Left lung (tissue), 10 donors: Measurements from ENCODE around the gene RPS10. TPM values are rescaled to one million over a fixed set of nuclear protein-coding genes. Genes with fewer than 3 reads are reported as not detected.
"Not testable (repeated sequence)": the region's sequence is repeated elsewhere in the genome, so short reads cannot be mapped to it uniquely, and the experiment has no call there.

Source experiments
- ATAC-seq: fragments of 200-7000 bp; cut with Tn5 transposase; one replicate; pipeline ENCODE4 v1.9.1; 2020; ENCODE audit warnings: moderate library complexity
- DNase-seq, 4 donors: peaks; one replicate each; pipeline ENCODE4 v3.0.0-alpha.2; 2013 to 2020
- H3K27ac ChIP-seq, 2 donors: fragments of 200-600 bp; sonication (generic) in 1 of 2; one replicate each; pipeline versions ENCODE4 v1.5.0 to v1.8.0; 2020 to 2021
- H3K27me3 ChIP-seq, 2 donors: fragments of 200-600 bp; sonication (generic) in 1 of 2; one replicate each; pipeline versions ENCODE4 v1.5.0 to v1.8.0; 2020 to 2021
- H3K36me3 ChIP-seq, 2 donors: fragments of 200-600 bp; sonication (generic) in 1 of 2; one replicate each; pipeline versions ENCODE4 v1.5.0 to v1.8.0; 2020 to 2021
- H3K4me1 ChIP-seq, 2 donors: fragments of 200-600 bp; one replicate each; pipeline ENCODE4 v1.8.0; 2021
- H3K4me3 ChIP-seq, 2 donors: fragments of 200-600 bp; sonication (generic) in 1 of 2; one replicate each; pipeline versions ENCODE4 v1.5.0 to v1.8.0; 2020 to 2021; ENCODE audit warnings: mild to moderate bottlenecking in 1 of 2
- H3K9me3 ChIP-seq, 2 donors: fragments of 200-600 bp; sonication (generic) in 1 of 2; one replicate each; pipeline versions ENCODE4 v1.5.0 to v1.8.0; 2020 to 2021
- intact Hi-C, 2 donors: fragments of 100-400 bp; cut with DNase I; formaldehyde crosslinking; loops; one replicate each; pipeline versions ENCODE4 v1.11.2 to v1.14.2; 2022
- polyA plus RNA-seq, 6 donors: library from polyadenylated mRNA; unstranded; fragments of 120-200 nt; gene quantifications; one replicate each; pipeline ENCODE4 v1.2.1, GENCODE V29; 2013; ENCODE audit not compliant: insufficient read length in 6 of 6
- total RNA-seq, 2 donors: library from RNA; stranded (reverse); fragmentation: NEBNext Ultra II Directional; extraction: Animal tissue kit (Norgen Biotek cat#: 25700); gene quantifications; one replicate each; pipeline ENCODE4 v1.2.1, GENCODE V29; 2021
- TF ChIP-seq, protein P1 (sequence below), 2 donors: fragments of 200-600 bp; sonication (generic) in 1 of 2; IDR thresholded peaks; one replicate each; pipeline versions ENCODE4 v1.5.0 to v1.8.0; 2021; ENCODE audit warnings: antibody characterized with exemption in 2 of 2
- donor health status: DM: no; HTN: yes; CAD: no.
- donor health status: DM: no; HTN: no; CAD: no.

The RPS10 gene
- total and polyA plus RNA-seq, 8 donors = 1,031 to 1,686 (median 1,594) TPM

DNA sequence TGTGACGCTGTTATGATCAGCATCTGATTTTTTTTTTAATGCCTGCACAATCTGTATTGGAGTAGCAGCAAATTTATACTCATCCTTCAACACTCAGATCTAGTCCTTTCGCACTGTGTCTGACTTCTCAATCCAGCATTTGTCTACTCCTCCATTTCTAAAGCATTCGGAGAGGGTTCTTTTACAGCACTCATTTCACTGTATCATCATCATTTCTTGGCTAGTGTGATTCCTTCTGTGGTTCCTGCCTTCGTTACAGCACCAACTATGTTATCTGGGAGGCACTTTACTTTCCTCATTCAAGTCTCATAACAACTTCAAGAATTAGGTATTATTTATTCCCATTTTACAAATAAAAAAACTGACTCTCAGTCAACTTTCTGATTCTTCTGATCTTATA lies 51.4 kb downstream of the RPS10 start:
- Histone ChIP-seq H3K27me3 (no peaks in the 10 kb centered on the region), H3K9me3 (no peaks in the 10 kb centered on the region), H3K27ac (peak overlapping the region; percentile 14 to 76), H3K36me3 (no peaks in the 10 kb centered on the region), H3K4me1 (peaks cover 5 to 67% of the 10 kb centered on the region in 2 donors), H3K4me3 (no peak overlapping the region)
- no peak for DNase-seq
- TF ChIP-seq, protein P1, sequence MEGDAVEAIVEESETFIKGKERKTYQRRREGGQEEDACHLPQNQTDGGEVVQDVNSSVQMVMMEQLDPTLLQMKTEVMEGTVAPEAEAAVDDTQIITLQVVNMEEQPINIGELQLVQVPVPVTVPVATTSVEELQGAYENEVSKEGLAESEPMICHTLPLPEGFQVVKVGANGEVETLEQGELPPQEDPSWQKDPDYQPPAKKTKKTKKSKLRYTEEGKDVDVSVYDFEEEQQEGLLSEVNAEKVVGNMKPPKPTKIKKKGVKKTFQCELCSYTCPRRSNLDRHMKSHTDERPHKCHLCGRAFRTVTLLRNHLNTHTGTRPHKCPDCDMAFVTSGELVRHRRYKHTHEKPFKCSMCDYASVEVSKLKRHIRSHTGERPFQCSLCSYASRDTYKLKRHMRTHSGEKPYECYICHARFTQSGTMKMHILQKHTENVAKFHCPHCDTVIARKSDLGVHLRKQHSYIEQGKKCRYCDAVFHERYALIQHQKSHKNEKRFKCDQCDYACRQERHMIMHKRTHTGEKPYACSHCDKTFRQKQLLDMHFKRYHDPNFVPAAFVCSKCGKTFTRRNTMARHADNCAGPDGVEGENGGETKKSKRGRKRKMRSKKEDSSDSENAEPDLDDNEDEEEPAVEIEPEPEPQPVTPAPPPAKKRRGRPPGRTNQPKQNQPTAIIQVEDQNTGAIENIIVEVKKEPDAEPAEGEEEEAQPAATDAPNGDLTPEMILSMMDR (IDR thresholded peaks at IDR 0.05) = no peak
- peak; percentile 34 for ATAC-seq
- intact Hi-C loops = no loop called here

DNA sequence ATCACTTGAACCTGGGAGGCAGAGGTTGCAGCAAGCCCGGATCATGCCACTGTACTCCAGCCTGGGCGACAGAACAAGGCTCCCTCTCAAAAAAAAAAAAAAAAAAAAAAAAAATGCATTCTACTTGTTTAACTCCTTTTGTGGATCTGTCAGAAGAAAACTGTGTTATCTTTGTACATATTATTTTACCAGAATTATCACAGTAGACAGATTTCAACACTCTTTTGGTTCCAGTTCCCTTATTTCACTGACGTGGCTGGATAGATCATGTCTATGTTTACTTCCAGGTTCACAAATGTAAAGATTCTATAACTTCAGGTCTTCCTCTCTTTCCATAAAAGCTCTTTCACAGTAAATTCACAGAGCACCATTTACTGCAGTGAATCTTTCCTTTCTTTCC lies 51.8 kb downstream of the RPS10 start:
- no peak overlapping the region for H3K4me3 ChIP-seq
- H3K27ac ChIP-seq = peak overlapping the region; percentile 14 to 76

DNA sequence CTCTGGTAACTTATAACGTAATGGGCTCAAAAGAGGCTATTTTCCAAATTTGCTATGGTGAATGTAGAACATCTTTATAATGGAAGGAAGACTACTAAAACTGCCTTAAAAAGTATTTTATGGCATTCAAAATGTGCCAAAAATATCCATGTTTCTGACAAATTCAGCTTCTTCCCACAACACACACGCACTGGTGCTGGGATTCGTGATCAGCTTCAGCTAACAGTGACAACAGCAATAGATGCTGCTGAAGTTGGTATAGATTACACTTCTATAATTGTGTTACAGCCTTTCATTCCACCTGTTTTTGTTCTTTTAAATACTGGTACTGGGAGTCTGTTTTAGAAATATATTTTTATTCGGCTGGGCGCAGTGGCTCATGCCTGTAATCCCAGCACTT lies 52.4 kb downstream of the RPS10 start:
- Histone ChIP-seq H3K4me1 (peaks cover 5 to 65% of the 10 kb centered on the region in 2 donors), H3K27ac (peak overlapping the region in 1 of 2 donors; percentile 76), H3K4me3 (no peak overlapping the region), H3K27me3 (no peaks in the 10 kb centered on the region), H3K36me3 (no peaks in the 10 kb centered on the region), H3K9me3 (no peaks in the 10 kb centered on the region)
- ATAC-seq (no peak), DNase-seq (no peak)
- intact Hi-C loops = no loop called here
- TF ChIP-seq, protein P1 (IDR thresholded peaks at IDR 0.05) = no peak

More for the DNA sequence above, 51.8 kb downstream of the RPS10 start:
- intact Hi-C loops = no loop called here
- DNase-seq (no peak), ATAC-seq (peak; percentile 23)
- Histone ChIP-seq H3K36me3 (no peaks in the 10 kb centered on the region), H3K9me3 (no peaks in the 10 kb centered on the region), H3K27me3 (no peaks in the 10 kb centered on the region), H3K4me1 (peaks cover 5 to 67% of the 10 kb centered on the region in 2 donors)
- TF ChIP-seq, protein P1 (IDR thresholded peaks at IDR 0.05) = no peak

DNA sequence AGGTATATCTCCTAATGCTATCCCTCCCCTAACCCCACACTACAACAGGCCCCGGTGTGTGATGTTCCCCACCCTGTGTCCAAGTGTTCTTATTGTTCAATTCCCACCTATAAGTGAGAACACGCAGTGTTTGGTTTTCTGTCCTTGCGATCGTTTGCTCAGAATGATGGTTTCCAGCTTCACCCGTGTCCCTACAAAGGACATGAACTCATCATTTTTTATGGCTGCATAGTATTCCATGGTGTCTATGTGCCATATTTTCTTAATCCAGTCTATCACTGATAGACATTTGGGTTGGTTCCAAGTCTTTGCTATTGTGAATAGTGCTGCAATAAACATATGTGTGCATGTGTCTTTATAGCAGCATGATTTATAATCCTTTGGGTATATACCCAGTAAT lies 54.0 kb downstream of the RPS10 start:
- intact Hi-C loops, H3K27me3 ChIP-seq, DNase-seq, H3K36me3 ChIP-seq, H3K4me3 ChIP-seq, H3K9me3 ChIP-seq, ATAC-seq, H3K27ac ChIP-seq: not testable (repeated sequence)
- H3K4me1 ChIP-seq = peaks cover 5 to 65% of the 10 kb centered on the region in 2 donors

DNA sequence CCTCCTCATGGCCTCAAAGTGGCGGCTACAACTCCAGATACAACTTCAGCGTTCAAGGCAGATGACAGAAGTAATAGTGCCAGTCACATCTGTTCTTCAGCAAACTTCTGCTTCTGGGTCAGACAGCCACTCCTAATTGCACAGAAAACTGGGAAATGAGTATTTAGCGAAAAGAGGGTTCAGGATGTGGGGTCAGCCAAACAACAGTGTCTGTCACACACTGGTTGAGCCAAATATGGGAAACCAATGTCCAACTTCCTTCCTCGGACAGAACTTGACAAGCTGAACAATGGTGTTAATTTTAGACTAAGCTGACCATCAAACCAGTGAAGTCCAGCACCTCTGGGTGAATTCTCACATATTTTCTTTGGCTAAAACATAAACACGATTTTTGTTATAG lies 55.5 kb downstream of the RPS10 start:
- TF ChIP-seq, protein P1 (IDR thresholded peaks at IDR 0.05) = no peak
- H3K4me3 ChIP-seq = no peak overlapping the region
- H3K4me1 ChIP-seq = peaks cover 5 to 72% of the 10 kb centered on the region in 2 donors
- no peaks in the 10 kb centered on the region for H3K27me3 ChIP-seq
- no peaks in the 10 kb centered on the region for H3K9me3 ChIP-seq
- DNase-seq (no peak), ATAC-seq (peak; percentile 75)
- intact Hi-C loops = no loop called here
- peak overlapping the region in 1 of 2 donors; percentile 75 for H3K27ac ChIP-seq
- no peaks in the 10 kb centered on the region for H3K36me3 ChIP-seq

DNA sequence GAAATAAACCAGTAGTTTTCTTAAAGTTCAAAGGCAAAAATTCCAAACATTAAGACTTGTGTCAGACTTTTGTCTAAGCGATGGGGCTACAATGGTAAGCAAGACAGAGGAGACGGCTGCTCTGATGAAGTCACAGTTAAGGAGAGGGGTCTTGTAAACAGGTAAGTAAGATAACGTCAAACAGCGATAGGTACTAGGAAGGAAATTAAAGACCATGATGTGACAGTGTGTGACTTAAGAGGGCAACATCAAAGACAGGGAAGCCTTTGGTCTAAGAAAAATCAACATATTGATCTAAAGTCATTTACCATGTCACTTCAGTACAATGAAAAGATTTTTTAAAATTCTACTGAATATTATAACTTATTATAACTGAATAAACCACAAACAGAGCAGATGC lies 56.5 kb downstream of the RPS10 start:
- Histone ChIP-seq H3K4me1 (peaks cover 0 to 66% of the 10 kb centered on the region in 2 donors), H3K4me3 (no peak overlapping the region), H3K9me3 (no peaks in the 10 kb centered on the region), H3K27ac (peak overlapping the region in 1 of 2 donors; percentile 75), H3K27me3 (no peaks in the 10 kb centered on the region), H3K36me3 (no peaks in the 10 kb centered on the region)
- ATAC-seq = no peak
- DNase-seq = no peak
- TF ChIP-seq, protein P1 (IDR thresholded peaks at IDR 0.05) = no peak
- intact Hi-C loops = no loop called here
